ENCODE results near the gene TNP2. TPM values are rescaled to one million over a fixed set of nuclear protein-coding genes. Genes with fewer than 3 reads are reported as not detected.

TNP2 gene
- total RNA-seq (2012; rRNA removed), result not detected in 2 replicates
- polyA plus RNA-seq (2012; rRNA removed), result not detected in 2 replicates
- polyA plus RNA-seq (2012; cell fraction: cytosol; rRNA removed), result not detected in 2 replicates
- polyA plus RNA-seq (2012; cell fraction: nucleus; rRNA removed; ENCODE audit: low replicate concordance), result not detected in 2 replicates
- not detected for Bru-seq, nascent RNA
- not detected for BruChase-seq, experiment 1, labeled RNA remaining after a 6-hour chase
- BruChase-seq, experiment 2, labeled RNA remaining after a 2-hour chase, result not detected
- long read RNA-seq, result 0 reads

GRCh38 chr16:11268921-11269375 is at the start of gene TNP2:
Gene TNP2 (minus strand): TSS chr16:11269325. CDS start chr16:11269262, 63 bp downstream.
- Histone ChIP-seq H3K9me1 (ENCODE audit: insufficient read depth, low read length) (no peaks in the 10 kb centered on the region), H4K91ac (ENCODE audit: insufficient read depth, low read depth, low read length) (no peak within 1 kb of the TSS), H3K56ac (ENCODE audit: extremely low read depth, insufficient read depth, low read length) (no peak within 1 kb of the TSS), H2BK5ac (ENCODE audit: low read depth, low read length, poor library complexity, severe bottlenecking) (no peak within 1 kb of the TSS), H3K4me1 (ENCODE audit: control insufficient read depth, insufficient read depth, low read length) (peaks cover 5% of the 10 kb centered on the region; the same call in 1 of the 2 replicates), H2AFZ (replicated peaks; ENCODE audit: low read length, poor library complexity) (no peak within 1 kb of the TSS), H2BK120ac (ENCODE audit: low read depth, low read length) (no peak within 1 kb of the TSS), H3K14ac (replicated peaks; ENCODE audit: low read depth, low read length) (no peak within 1 kb of the TSS), H3K27ac (ENCODE audit: insufficient read depth, low read length) (no peak within 1 kb of the TSS), H3K27me3 (ENCODE audit: control insufficient read depth, insufficient read depth, low read length) (peaks cover 12% of the 10 kb centered on the region), H2AK9ac (replicated peaks; ENCODE audit: low read depth, low read length, poor library complexity) (no peak within 1 kb of the TSS), H3K36me3 (ENCODE audit: control insufficient read depth, insufficient read depth, low read length) (no peaks in the 10 kb centered on the region), H3K79me1 (ENCODE audit: low read depth in 1 of 2, low read length in 2 of 2) (no peaks in the 10 kb centered on the region), H4K20me1 (ENCODE audit: insufficient read depth, low read length) (no peaks in the 10 kb centered on the region), H2BK15ac (ENCODE audit: low read depth, low read length) (no peak within 1 kb of the TSS), H2BK20ac (ENCODE audit: low read depth, low read length) (no peak within 1 kb of the TSS), H3K23ac (ENCODE audit: low read depth, low read length) (no peak within 1 kb of the TSS), H3K4me3 (ENCODE audit: insufficient read depth, low read depth, low read length) (no peak within 1 kb of the TSS), H4K8ac (ENCODE audit: low read depth in 2 of 2, low read length in 2 of 2) (no peak within 1 kb of the TSS), H3K9me3 (ENCODE audit: control insufficient read depth, insufficient read depth, low read length) (no peaks in the 10 kb centered on the region), H3K9ac (ENCODE audit: low read depth, low read length) (no peak within 1 kb of the TSS), H2AK5ac (ENCODE audit: low read depth, low read length) (no peak within 1 kb of the TSS), H4K5ac (ENCODE audit: low read depth, low read length) (no peak within 1 kb of the TSS), H3K4ac (ENCODE audit: low read depth, low read length) (no peak within 1 kb of the TSS), H3K4me2 (ENCODE audit: low read depth, low read length) (no peak within 1 kb of the TSS), H3K18ac (ENCODE audit: low read depth, low read length) (no peak within 1 kb of the TSS)
- in situ Hi-C loops (cut with MboI; ENCODE audit: low sequenced_read_pairs) (no loop called here), dilution Hi-C loops (cut with HindIII; ENCODE audit: low sequenced_read_pairs, unreplicated experiment) (no loop called here), intact Hi-C loops (cut with micrococcal nuclease) (no loop called here)
- no TSS peak for BruUV-seq (replicated peaks)
- no peak for DNase-seq
- TF ChIP-seq RFX5 (IDR thresholded peaks at IDR 0.05; ENCODE audit: low read depth, low read length) (no peak), RCOR1 (IDR thresholded peaks at IDR 0.05; ENCODE audit: insufficient replicate concordance, low read length) (no peak), POLR2A (IDR thresholded peaks at IDR 0.05; ENCODE audit: low read depth, low read length) (no peak), ELK1 (IDR thresholded peaks at IDR 0.05; ENCODE audit: borderline replicate concordance, low read depth, low read length) (no peak), CHD1 (IDR thresholded peaks at IDR 0.05; ENCODE audit: low read depth, low read length) (no peak), USF2 (IDR thresholded peaks at IDR 0.05; ENCODE audit: low read depth, low read length) (no peak), CTCF (conservative IDR thresholded peaks at IDR 0.05; ENCODE audit: low read depth, low read length) (no peak), SMC3 (IDR thresholded peaks at IDR 0.05; ENCODE audit: low read depth, low read length) (no peak), FOS (IDR thresholded peaks at IDR 0.05; ENCODE audit: low read depth, low read length) (no peak), BHLHE40 (IDR thresholded peaks at IDR 0.05; ENCODE audit: low read depth, low read length) (no peak), MXI1 (IDR thresholded peaks at IDR 0.05; ENCODE audit: borderline replicate concordance, low read depth, low read length) (no peak), CEBPB (IDR thresholded peaks at IDR 0.05; ENCODE audit: low read depth, low read length) (no peak)
- WGBS, 2 experiments (ENCODE audit: extremely low coverage in 2 of 2, insufficient read length in 1 of 2), result 81% methylated on average over 3 of the region's 11 CpGs; no CpG with 5 or more reads in 1 of the 2 experiments
- no peak for ATAC-seq (ENCODE audit: low read depth)
- POLR2A ChIA-PET (ENCODE audit: unreplicated experiment), result no interaction called here
- CTCF ChIA-PET, result no interaction called here
